PFSK-1 (cell line): ENCODE measurements around the gene ZC3H10.

Experiments used
- FOXP2 ChIP-seq: optimal IDR thresholded peaks from 2 replicates; pipeline ENCODE3; 2011; ENCODE audit warnings: borderline replicate concordance, control low read depth, inconsistent platforms; ENCODE audit not compliant: insufficient read depth; ENCODE audit errors: extremely low read length, extremely low read depth
- POLR2AphosphoS5 ChIP-seq: IDR thresholded peaks from 2 replicates; pipeline ENCODE4 v1.6.1; 2012; ENCODE audit warnings: low read depth, mild to moderate bottlenecking, control low read depth, low read length, moderate library complexity
- SIN3A ChIP-seq: IDR thresholded peaks from 2 replicates; pipeline ENCODE4 v1.6.1; 2012; ENCODE audit warnings: mild to moderate bottlenecking, low read length, moderate library complexity, borderline replicate concordance; ENCODE audit not compliant: insufficient read depth
- TAF1 ChIP-seq: IDR thresholded peaks from 2 replicates; pipeline ENCODE4 v1.6.1; 2012; ENCODE audit warnings: low read length, control low read depth, borderline replicate concordance; ENCODE audit not compliant: insufficient read depth
- TF ChIP-seq, protein P1 (sequence below), 2 experiments: IDR thresholded peaks; 2 replicates each; pipeline versions ENCODE4 v1.6.1 to v1.8.0; 2011 to 2012; ENCODE audit warnings: low read depth in 2 of 2, low read length in 2 of 2, control low read depth in 1 of 2, inconsistent platforms in 1 of 2, mild to moderate bottlenecking in 1 of 2, moderate library complexity in 1 of 2; ENCODE audit not compliant: insufficient read depth in 1 of 2

ZC3H10 gene

GRCh38 chr12:56158926-56159461 lies 40.9 kb downstream of the ZC3H10 start:
- TF ChIP-seq, protein P1, sequence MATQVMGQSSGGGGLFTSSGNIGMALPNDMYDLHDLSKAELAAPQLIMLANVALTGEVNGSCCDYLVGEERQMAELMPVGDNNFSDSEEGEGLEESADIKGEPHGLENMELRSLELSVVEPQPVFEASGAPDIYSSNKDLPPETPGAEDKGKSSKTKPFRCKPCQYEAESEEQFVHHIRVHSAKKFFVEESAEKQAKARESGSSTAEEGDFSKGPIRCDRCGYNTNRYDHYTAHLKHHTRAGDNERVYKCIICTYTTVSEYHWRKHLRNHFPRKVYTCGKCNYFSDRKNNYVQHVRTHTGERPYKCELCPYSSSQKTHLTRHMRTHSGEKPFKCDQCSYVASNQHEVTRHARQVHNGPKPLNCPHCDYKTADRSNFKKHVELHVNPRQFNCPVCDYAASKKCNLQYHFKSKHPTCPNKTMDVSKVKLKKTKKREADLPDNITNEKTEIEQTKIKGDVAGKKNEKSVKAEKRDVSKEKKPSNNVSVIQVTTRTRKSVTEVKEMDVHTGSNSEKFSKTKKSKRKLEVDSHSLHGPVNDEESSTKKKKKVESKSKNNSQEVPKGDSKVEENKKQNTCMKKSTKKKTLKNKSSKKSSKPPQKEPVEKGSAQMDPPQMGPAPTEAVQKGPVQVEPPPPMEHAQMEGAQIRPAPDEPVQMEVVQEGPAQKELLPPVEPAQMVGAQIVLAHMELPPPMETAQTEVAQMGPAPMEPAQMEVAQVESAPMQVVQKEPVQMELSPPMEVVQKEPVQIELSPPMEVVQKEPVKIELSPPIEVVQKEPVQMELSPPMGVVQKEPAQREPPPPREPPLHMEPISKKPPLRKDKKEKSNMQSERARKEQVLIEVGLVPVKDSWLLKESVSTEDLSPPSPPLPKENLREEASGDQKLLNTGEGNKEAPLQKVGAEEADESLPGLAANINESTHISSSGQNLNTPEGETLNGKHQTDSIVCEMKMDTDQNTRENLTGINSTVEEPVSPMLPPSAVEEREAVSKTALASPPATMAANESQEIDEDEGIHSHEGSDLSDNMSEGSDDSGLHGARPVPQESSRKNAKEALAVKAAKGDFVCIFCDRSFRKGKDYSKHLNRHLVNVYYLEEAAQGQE (IDR thresholded peaks at IDR 0.05; ENCODE audit: insufficient read depth in 1 of 2, low read depth in 2 of 2, low read length in 2 of 2) = no peak
- TF ChIP-seq TAF1 (no peak), SIN3A (no peak), FOXP2 (no peak), POLR2AphosphoS5 (no peak; the same call in 1 of the 2 replicates)

GRCh38 chr12:56159482-56160192 lies 41.6 kb downstream of the ZC3H10 start:
- TF ChIP-seq, protein P1 (IDR thresholded peaks at IDR 0.05; ENCODE audit: insufficient read depth in 1 of 2, low read depth in 2 of 2, low read length in 2 of 2) = no peak
- peak; percentile 7; the same call in 1 of the 2 replicates for TF ChIP-seq POLR2AphosphoS5

GRCh38 chr12:56160193-56160763 lies 42.2 kb downstream of the ZC3H10 start:
- TF ChIP-seq POLR2AphosphoS5 (peak; percentile 50; the same call in 1 of the 2 replicates), SIN3A (no peak)

GRCh38 chr12:56160894-56161689 lies 43.0 kb downstream of the ZC3H10 start:
- TF ChIP-seq TAF1 (no peak), POLR2AphosphoS5 (no peak), FOXP2 (no peak), SIN3A (no peak)
- TF ChIP-seq, protein P1 (IDR thresholded peaks at IDR 0.05; ENCODE audit: insufficient read depth in 1 of 2, low read depth in 2 of 2, low read length in 2 of 2) = no peak

DNA sequence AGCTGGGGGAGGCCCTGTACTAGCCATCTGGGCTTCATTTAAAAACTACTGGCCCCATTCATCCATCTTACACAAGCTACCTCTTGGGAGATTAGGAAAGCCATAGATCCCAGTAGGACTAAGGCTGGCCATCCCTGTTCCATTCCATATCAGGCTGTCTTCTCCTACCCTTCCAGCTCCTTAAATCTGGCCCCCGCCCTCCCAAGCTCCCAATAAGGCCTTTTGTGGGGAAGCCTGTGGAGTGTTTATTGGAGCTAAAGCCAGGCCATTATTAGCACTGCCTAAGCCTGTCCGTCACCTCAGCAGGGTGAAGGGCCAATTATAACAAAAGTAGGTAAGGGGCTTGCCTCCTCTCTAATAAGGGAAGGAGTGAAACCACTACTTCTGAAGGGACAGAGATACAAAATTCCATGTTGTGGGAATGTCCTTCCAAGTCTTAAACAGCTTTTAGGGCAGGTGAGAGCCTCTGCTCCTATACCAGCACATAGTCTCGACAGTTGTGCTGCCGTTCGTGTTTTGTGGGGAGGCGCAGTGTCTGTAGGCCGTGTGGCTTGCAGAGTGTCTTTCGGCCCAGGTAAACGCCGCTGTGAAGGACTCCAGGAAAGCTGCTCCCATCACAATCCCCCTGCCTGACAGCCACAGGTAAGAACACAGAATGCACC lies 43.8 kb downstream of the ZC3H10 start:
- TF ChIP-seq, protein P1 (IDR thresholded peaks at IDR 0.05; ENCODE audit: insufficient read depth in 1 of 2, low read depth in 2 of 2, low read length in 2 of 2) = no peak
- TF ChIP-seq TAF1 (no peak), FOXP2 (no peak), SIN3A (no peak), POLR2AphosphoS5 (no peak)
